Tibial nerve (tissue), 4 donors: ENCODE results near the gene WDR70. TPM values are rescaled to one million over a fixed set of nuclear protein-coding genes. Genes with fewer than 3 reads are reported as not detected.

ENCODE experiments used
- DNase-seq, 2 donors: peaks; one replicate each; pipeline ENCODE4 v3.0.0-alpha.2; 2019; ENCODE audit warnings: low spot score in 2 of 2
- H3K27ac ChIP-seq, 4 donors: fragments of 200-600 bp; sonication (generic) in 3 of 4; one replicate each; pipeline ENCODE4 v1.5.1; 2017 to 2019; ENCODE audit warnings: mild to moderate bottlenecking in 1 of 4
- H3K27me3 ChIP-seq, 2 donors: fragments of 200-600 bp; sonication (generic) in 1 of 2; one replicate each; pipeline versions ENCODE4 v1.5.1 to v1.6.0; 2017 to 2019
- H3K36me3 ChIP-seq, 3 donors: fragments of 200-600 bp; sonication (generic); one replicate each; pipeline ENCODE4 v1.5.1; 2018 to 2019
- H3K4me1 ChIP-seq, 4 donors: fragments of 200-600 bp; sonication (generic) in 3 of 4; one replicate each; pipeline ENCODE4 v1.5.1; 2017 to 2019
- H3K4me3 ChIP-seq, 4 donors: fragments of 200-600 bp; sonication (generic) in 3 of 4; one replicate each; pipeline ENCODE4 v1.5.1; 2017 to 2019; ENCODE audit warnings: mild to moderate bottlenecking in 1 of 4, moderate library complexity in 1 of 4
- H3K9me3 ChIP-seq, 4 donors: fragments of 200-600 bp; sonication (generic) in 3 of 4; one replicate each; pipeline ENCODE4 v1.5.1; 2017 to 2019
- CTCF ChIP-seq, 5 experiments: fragments of 200-600 bp in 3 of 5; fragments of 450-650 bp in 2 of 5; sonication (generic) in 3 of 5; IDR thresholded peaks; one replicate each; pipeline ENCODE4 v1.5.1; 2016 to 2019; ENCODE audit warnings: antibody characterized with exemption in 5 of 5, mild to moderate bottlenecking in 3 of 5, moderate library complexity in 2 of 5
- EP300 ChIP-seq, 2 donors: sonication (generic); formaldehyde crosslinking; IDR thresholded peaks; one replicate each; pipeline ENCODE4 v1.6.1; 2017; ENCODE audit warnings: antibody characterized with exemption in 2 of 2, mild to moderate bottlenecking in 1 of 2
- POLR2A ChIP-seq, 2 donors: fragments of 450-650 bp; IDR thresholded peaks; one replicate each; pipeline ENCODE4 v1.6.1; 2017; ENCODE audit warnings: antibody characterized with exemption in 2 of 2, mild to moderate bottlenecking in 2 of 2, moderate library complexity in 2 of 2
- WGBS, 2 donors: methylation state at CpG; one replicate each; pipeline ENCODE4 v1.1.5; 2018; 5-methylcytosine and 5-hydroxymethylcytosine counted together
- total RNA-seq, 4 donors: library from RNA; depleted of rRNA; stranded (reverse); fragments of >200 nt; gene quantifications; one replicate each; pipeline ENCODE4 v1.1.0, GENCODE V29; 2016

WDR70 gene
- total RNA-seq, 4 donors from 2014 or later = 35.1 to 68.6 (median 47.4) TPM

GRCh38 chr5:37532976-37533740 lies 154.0 kb downstream of the WDR70 start:
- H3K36me3 ChIP-seq = peaks cover 0 to 25% (median 0%) of the 10 kb centered on the region in 3 donors
- H3K4me3 ChIP-seq = no peak overlapping the region
- no peak for TF ChIP-seq CTCF (IDR thresholded peaks at IDR 0.05)
- no peak for TF ChIP-seq POLR2A (IDR thresholded peaks at IDR 0.05)
- TF ChIP-seq EP300 (IDR thresholded peaks at IDR 0.05) = no peak
- H3K9me3 ChIP-seq = peaks cover 0 to 41% (median 2%) of the 10 kb centered on the region in 4 donors
- 95 to 99% methylated on average over 13 of the region's 13 CpGs for whole genome bisulfite sequencing, 2 donors
- H3K4me1 ChIP-seq = no peaks in the 10 kb centered on the region
- DNase-seq = no peak
- H3K27me3 ChIP-seq = no peaks in the 10 kb centered on the region
- no peak overlapping the region for H3K27ac ChIP-seq

GRCh38 chr5:37533851-37534250 lies 154.7 kb downstream of the WDR70 start:
- no peak overlapping the region for H3K27ac ChIP-seq
- H3K27me3 ChIP-seq = no peaks in the 10 kb centered on the region
- H3K36me3 ChIP-seq = peaks cover 0 to 25% (median 0%) of the 10 kb centered on the region in 3 donors
- H3K4me3 ChIP-seq = no peak overlapping the region
- WGBS, 2 donors = 96 to 99% methylated on average over 6 of the region's 6 CpGs
- H3K4me1 ChIP-seq = no peaks in the 10 kb centered on the region
- DNase-seq = no peak
- TF ChIP-seq POLR2A (IDR thresholded peaks at IDR 0.05) = no peak
- TF ChIP-seq EP300 (IDR thresholded peaks at IDR 0.05) = no peak
- no peak for TF ChIP-seq CTCF (IDR thresholded peaks at IDR 0.05)
- peaks cover 0 to 41% (median 2%) of the 10 kb centered on the region in 4 donors for H3K9me3 ChIP-seq

- Histone ChIP-seq H3K27ac (no peak overlapping the region), H3K27me3 (no peaks in the 10 kb centered on the region), H3K4me1 (no peaks in the 10 kb centered on the region), H3K4me3 (no peak overlapping the region), H3K36me3 (peaks cover 0 to 8% (median 0%) of the 10 kb centered on the region in 3 donors), H3K9me3 (no peaks in the 10 kb centered on the region)
- no peak for DNase-seq
- 96 to 99% methylated on average over 3 of the region's 3 CpGs for WGBS, 2 donors
- TF ChIP-seq POLR2A (IDR thresholded peaks at IDR 0.05) (no peak), CTCF (IDR thresholded peaks at IDR 0.05) (no peak), EP300 (IDR thresholded peaks at IDR 0.05) (no peak)
Observed at GRCh38 chr5:37539459-37539858, 160.3 kb downstream of the WDR70 start.

GRCh38 chr5:37543216-37543615 lies 164.1 kb downstream of the WDR70 start:
- TF ChIP-seq EP300 (IDR thresholded peaks at IDR 0.05) (no peak), CTCF (IDR thresholded peaks at IDR 0.05) (no peak), POLR2A (IDR thresholded peaks at IDR 0.05) (no peak)
- Histone ChIP-seq H3K27me3 (no peaks in the 10 kb centered on the region), H3K4me3 (no peak overlapping the region), H3K9me3 (no peaks in the 10 kb centered on the region), H3K36me3 (peaks cover 0 to 5% (median 0%) of the 10 kb centered on the region in 3 donors), H3K27ac (no peak overlapping the region), H3K4me1 (no peaks in the 10 kb centered on the region)
- DNase-seq = no peak
- WGBS, 2 donors = 99 to 100% methylated on average over 1 of the region's 1 CpG

- Histone ChIP-seq H3K27ac (no peak overlapping the region), H3K4me1 (no peaks in the 10 kb centered on the region), H3K36me3 (no peaks in the 10 kb centered on the region), H3K27me3 (no peaks in the 10 kb centered on the region), H3K4me3 (no peak overlapping the region), H3K9me3 (peaks cover 0 to 2% (median 0%) of the 10 kb centered on the region in 4 donors)
- DNase-seq = no peak
- no peak for TF ChIP-seq CTCF (IDR thresholded peaks at IDR 0.05)
- TF ChIP-seq POLR2A (IDR thresholded peaks at IDR 0.05) = no peak
- TF ChIP-seq EP300 (IDR thresholded peaks at IDR 0.05) = no peak
Observed at GRCh38 chr5:37549411-37549810, 170.3 kb downstream of the WDR70 start.
